ENCODE measurements around the gene FLT1.

The FLT1 gene

GRCh38 chr13:28459911-28460310, 35.0 kb downstream of the FLT1 start:
- DNase-seq (ENCODE audit: low read depth): no peak

- no peak for DNase-seq (ENCODE audit: low read depth)
Observed at GRCh38 chr13:28458608-28459007, 36.3 kb downstream of the FLT1 start.

GRCh38 chr13:28458051-28458450, 36.9 kb downstream of the FLT1 start:
- no peak for DNase-seq (ENCODE audit: low read depth)

GRCh38 chr13:28457521-28457920, 37.4 kb downstream of the FLT1 start:
- DNase-seq (ENCODE audit: low read depth): no peak

DNA sequence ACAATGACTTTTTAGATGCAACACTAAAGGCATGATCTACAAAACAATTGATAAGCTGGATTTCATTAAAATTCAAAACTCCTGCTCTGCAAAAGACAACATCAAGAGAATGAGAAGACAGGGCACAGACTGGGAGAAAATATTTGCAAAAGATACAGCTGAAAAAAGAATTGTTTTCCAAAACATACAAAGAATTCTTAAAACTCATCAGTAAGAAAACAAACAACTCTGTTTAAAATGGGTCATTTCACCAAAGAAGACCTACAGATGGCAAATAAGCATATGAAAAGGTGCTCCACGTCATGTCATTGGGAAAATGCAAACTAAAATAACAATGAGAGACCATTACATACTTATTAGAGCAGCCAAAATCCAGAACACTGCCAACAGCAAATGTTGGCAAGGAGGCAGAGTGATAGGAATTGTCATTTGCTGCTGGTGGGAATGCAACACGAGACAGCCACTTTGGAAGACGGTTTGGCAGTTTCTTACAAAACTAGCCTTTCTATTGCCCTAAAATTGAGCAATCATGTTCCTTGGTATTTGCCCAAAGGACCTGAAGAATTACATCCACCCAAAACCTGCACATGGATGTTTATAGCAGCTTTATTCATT, 39.2 kb downstream of the FLT1 start:
- peak; percentile 35 for DNase-seq (ENCODE audit: low read depth)

DNA sequence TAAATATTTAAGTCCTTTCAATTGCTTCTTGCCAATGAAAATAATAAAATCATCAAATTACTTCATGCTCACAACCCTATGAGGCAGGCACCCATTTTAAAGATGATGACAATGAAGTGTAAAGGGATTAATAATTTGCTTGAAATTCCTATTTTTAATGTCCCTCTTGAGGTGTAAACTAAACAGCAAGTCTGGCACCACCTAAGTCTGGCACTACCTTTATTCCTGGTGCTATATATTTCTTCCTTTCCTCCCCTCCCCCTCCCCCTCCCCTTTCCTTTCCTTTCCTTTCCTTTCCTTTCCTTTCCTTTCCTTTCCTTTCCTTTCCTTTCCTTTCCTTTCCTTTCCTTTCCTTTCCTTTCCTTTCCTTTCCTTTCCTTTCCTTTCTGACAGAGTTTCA, 42.2 kb downstream of the FLT1 start:
- no peak for DNase-seq (ENCODE audit: low read depth)

DNA sequence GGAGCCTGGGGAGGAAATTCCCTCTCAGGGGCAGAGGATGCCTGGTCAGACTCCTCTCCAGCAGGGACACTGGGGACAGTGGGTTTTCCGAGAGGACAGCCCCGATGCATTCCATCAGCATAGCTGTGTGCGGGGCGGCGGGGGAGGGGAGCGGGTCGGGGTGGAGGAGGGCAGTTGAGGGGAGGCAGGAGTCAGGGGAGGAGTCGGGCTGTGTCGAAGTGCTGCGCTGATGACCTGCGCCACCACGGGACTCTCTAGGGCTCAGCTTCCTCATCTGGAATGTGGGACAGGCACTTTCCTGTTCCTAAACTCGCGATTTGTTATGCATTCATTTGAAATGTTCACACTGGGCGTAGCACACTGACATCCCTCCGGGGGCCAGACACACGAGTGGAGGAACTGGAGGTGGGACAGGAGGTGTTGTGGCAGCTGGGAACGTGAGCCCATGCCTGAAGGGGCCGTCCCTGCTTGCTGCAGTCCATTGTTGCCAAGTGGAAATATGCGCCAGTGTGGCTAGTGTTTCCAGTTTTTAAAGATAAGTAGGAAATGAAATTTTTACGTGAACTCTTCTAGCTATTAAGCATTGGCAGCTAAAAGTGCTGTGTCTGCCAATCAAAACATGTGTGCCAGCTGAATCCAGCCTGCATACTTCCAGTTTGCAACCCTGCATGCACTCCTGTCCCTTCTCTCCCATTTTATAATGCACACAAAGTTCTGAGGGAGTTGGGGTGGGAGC, 43.3 kb downstream of the FLT1 start:
- DNase-seq (ENCODE audit: low read depth): peak; percentile 44

- DNase-seq (ENCODE audit: low read depth): no peak
Observed at GRCh38 chr13:28449826-28450773, 44.8 kb downstream of the FLT1 start.

DNA sequence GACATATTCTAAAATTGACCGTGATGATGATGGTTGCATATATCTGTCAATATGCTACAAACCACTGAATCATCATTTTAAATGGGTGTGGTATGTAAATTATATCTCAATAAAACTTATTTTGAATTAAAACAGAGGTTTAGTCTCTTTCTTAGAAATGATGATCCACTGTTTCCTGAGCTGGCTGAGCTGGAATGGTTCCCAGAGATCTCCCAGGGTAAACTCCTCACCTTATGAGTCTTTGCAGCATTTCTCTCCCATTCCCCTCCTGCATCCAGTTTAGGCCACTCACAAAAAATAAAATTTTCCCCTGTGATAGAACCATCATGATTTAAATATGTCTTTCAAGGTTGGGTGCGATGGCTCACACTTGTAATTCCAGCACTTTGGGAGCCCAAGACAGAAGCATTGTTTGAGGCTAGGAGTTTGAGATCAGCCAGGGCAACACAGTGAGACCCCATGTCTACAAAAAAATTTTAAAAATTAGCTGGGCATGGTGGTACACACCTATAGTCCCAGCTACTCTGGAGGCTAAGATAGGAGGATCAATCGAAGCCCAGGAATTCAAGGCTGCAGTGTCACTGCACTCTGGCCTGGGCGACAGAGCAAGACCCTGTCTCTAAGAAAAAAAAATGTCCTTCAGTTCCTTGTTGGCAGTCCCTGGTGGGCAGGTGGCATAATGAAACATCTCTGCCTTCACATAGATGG, 46.1 kb downstream of the FLT1 start:
- no peak for DNase-seq (ENCODE audit: low read depth)

DNA sequence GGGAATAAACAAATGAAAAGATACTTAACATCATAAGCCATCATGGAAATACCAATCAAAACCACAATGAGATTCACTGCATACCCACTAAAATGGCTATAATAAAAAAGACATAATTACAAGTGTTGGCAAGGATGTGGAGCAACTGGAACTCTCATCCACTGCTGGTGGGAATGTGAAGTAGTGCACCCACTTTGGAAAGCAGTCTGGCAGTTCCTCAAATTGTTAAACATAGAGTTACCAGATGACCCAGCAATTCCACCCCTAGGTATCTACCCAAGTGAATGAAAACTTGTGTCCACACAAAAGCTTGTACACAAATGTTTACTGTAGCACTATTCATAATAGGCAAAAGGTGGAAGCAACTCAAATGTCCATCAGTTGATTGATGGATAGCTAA, 46.9 kb downstream of the FLT1 start:
- DNase-seq (ENCODE audit: low read depth): no peak

GRCh38 chr13:28447206-28447605, 47.7 kb downstream of the FLT1 start:
- no peak for DNase-seq (ENCODE audit: low read depth)

DNA sequence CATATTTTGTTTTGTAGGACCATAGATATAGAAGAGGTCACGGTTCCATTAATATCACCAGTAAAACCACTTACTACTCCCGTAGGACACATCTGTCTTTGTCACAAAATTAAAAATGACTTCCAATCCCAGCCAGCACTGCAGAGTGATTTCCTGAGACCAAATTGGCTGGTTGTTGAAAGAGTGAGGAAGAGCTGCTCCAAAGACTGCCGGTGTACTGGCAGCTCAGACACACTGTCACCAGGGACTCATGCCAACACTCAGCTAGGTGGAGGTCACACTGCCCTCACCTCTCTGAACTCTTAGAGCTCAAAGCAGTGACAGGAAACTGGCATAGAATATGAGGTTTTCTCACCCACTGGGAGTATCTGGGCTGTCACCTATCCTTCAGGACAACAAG, 52.1 kb downstream of the FLT1 start:
- no peak for DNase-seq (ENCODE audit: low read depth)

- DNase-seq (ENCODE audit: low read depth): no peak
Observed at GRCh38 chr13:28441529-28441928, 53.4 kb downstream of the FLT1 start.

DNA sequence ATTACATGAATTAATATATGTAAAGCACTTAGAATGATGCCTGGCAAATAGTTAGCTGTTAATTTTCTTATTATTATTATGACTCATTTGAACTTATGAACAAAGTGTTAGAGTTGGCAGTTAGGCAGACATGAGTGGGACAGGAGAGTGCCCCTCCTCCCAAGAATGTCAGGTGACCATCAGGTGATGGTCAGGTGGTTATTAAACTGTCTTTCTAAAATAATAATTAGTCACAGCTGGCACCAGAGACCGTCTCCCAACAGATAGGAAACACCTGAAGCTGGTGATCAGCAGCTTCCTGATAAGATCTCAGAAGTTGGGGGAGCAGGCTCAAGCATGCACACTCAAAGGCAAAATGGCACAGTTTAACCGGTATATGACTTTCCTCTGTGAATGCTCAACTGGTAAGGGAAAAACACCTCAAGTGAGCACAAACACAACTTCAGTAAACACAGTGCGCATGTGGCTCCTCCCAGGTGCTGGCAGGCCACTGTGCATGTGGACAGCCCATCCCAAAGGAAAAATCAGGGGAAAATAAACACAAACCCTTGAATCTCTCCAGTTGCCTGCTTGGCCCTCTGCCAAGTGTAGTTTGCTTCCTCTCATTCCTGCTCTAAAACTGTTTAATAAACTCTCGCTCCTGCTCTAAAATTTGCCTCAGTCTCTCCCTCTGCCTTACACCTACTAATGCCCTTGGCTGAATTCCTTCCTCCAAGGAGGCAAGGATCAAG, 54.0 kb downstream of the FLT1 start:
- no peak for DNase-seq (ENCODE audit: low read depth)

GRCh38 chr13:28438598-28439334, 56.2 kb downstream of the FLT1 start:
- no peak for DNase-seq (ENCODE audit: low read depth)

- DNase-seq (ENCODE audit: low read depth): no peak
Observed at GRCh38 chr13:28438067-28438466, 56.9 kb downstream of the FLT1 start.

- DNase-seq (ENCODE audit: low read depth): no peak
Observed at GRCh38 chr13:28435917-28436316, 59.0 kb downstream of the FLT1 start.

- DNase-seq (ENCODE audit: low read depth): no peak
Observed at GRCh38 chr13:28434926-28435325, 60.0 kb downstream of the FLT1 start.

GRCh38 chr13:28432816-28433560, 61.9 kb downstream of the FLT1 start:
- DNase-seq (ENCODE audit: low read depth): no peak

GRCh38 chr13:28429685-28430290, 65.1 kb downstream of the FLT1 start:
- DNase-seq (ENCODE audit: low read depth): peak; percentile 16
